Measurements from ENCODE around the gene ADGRV1. TPM values are rescaled to one million over a fixed set of nuclear protein-coding genes. Genes with fewer than 3 reads are reported as not detected.

The ADGRV1 gene
- polyA plus RNA-seq, 2 of the 4 experiments (the other 2 are of a cell fraction): 0.70 to 3.7 TPM

DNA sequence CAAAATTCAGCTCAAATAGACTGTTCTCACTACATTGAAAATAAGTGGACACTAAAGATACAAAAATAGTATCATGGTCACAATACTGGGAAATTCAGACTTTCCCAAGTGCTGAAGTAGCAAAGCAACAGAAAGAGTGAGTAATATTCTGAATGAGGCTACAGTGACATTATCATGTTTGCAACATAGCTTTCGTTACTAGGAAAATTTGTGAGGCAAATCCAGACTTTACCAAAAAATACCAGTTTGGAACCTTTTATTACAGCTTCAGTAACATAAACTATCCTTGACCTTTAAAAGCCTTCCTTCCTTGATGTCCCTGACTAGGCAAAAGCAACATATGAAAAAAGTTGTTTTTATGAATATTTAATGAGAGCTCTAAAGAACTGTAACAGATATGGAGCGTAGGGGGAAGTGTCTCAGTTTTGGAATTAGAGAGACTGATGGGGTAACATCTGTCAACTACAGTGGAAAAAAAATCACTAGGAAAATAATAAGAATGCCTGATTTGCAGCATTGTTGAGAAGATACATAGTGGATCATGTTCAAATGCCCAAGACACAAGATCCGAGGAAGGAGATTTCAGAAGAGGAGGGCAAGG is 312.9 kb downstream of the ADGRV1 start:
- no peak overlapping the region for H3K4me3 ChIP-seq
- peak; percentile 67 for FAIRE-seq
- no peak for ATAC-seq
- no peak for DNase-seq (ENCODE audit: low read depth in 1 of 2, low spot score in 1 of 2)
- 95% methylated on average over 3 of the region's 3 CpGs for WGBS (ENCODE audit: missing lambda C conversion rate)
- no peaks in the 10 kb centered on the region for H3K9me3 ChIP-seq
- POLR2A ChIA-PET: no interaction called here
- H3K4me2 ChIP-seq: no peak overlapping the region
- H3K27ac ChIP-seq: peak overlapping the region in 1 of 2 experiments; percentile 13; a peak in 1 of 6 replicates
- peaks cover 39% of the 10 kb centered on the region for H3K4me1 ChIP-seq
- CTCF ChIA-PET: interaction anchor here (0.6 to 5.9 kb wide), 5 partner anchors 15 to 548 kb away, joined by 3 to 28 read pairs (median 4); no protein-coding TSS in a partner anchor
- TF ChIP-seq RAD21 (conservative IDR thresholded peaks at IDR 0.05 in 1 of 2, IDR thresholded peaks at IDR 0.05 in 1 of 2) (no peak), ZNF302 (CRISPR knock-in tag; IDR thresholded peaks at IDR 0.05) (no peak)

DNA sequence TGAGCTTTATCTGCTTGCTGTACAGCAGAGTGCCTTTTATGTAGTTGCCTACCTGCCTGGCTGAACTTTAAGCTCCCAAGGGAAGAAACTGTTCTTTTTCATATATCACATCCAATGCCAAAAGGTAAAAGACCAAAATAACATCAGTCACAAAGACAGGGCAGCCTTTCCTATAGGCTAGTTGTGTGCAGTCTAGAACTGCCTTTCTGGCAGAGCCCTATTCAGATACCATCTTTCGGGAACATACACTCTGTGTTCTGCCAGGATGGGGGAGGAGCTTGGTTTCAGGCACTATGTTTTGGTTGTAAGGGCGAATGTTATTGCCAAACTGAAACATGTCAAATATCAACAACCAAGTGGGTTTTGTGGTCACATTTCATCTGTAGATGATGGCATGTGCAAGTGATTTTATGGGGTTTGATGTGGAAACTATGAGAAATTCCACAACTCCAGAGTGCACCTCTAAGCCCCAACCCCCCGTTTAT is 314.5 kb downstream of the ADGRV1 start:
- ATAC-seq (peak in 1 of 2 experiments; percentile 40; a peak in 1 of 6 replicates), DNase-seq (ENCODE audit: low read depth in 1 of 2, low spot score in 1 of 2) (no peak), FAIRE-seq (no peak)
- Histone ChIP-seq H3K4me1 (peaks cover 31% of the 10 kb centered on the region), H3K27ac (peak overlapping the region in 1 of 2 experiments; percentile 45; a peak in 3 of 6 replicates), H3K4me2 (no peak overlapping the region), H3K9me3 (no peaks in the 10 kb centered on the region), H3K4me3 (no peak overlapping the region)
- 82% methylated on average over 3 of the region's 3 CpGs for WGBS (ENCODE audit: missing lambda C conversion rate)
- no peak for TF ChIP-seq RNF2 (IDR thresholded peaks at IDR 0.05; ENCODE audit: borderline replicate concordance, low read depth)
- no peak for TF ChIP-seq ZC3H11A (IDR thresholded peaks at IDR 0.05)
- TF ChIP-seq SREBF2 (IDR thresholded peaks at IDR 0.05): no peak
- TF ChIP-seq CHD2 (IDR thresholded peaks at IDR 0.05; ENCODE audit: low read length, partially characterized antibody): no peak
- no peak for TF ChIP-seq EHF (CRISPR knock-in tag; IDR thresholded peaks at IDR 0.05)
- TF ChIP-seq GATA3 (IDR thresholded peaks at IDR 0.05; ENCODE audit: borderline replicate concordance): no peak
- TF ChIP-seq HOXB5 (CRISPR knock-in tag; IDR thresholded peaks at IDR 0.05): no peak
- POLR2A ChIA-PET: no interaction called here
- CTCF ChIA-PET: interaction anchor here (0.6 to 5.9 kb wide), 4 partner anchors 25 to 546 kb away, joined by 3 to 28 read pairs (median 6); no protein-coding TSS in a partner anchor

DNA sequence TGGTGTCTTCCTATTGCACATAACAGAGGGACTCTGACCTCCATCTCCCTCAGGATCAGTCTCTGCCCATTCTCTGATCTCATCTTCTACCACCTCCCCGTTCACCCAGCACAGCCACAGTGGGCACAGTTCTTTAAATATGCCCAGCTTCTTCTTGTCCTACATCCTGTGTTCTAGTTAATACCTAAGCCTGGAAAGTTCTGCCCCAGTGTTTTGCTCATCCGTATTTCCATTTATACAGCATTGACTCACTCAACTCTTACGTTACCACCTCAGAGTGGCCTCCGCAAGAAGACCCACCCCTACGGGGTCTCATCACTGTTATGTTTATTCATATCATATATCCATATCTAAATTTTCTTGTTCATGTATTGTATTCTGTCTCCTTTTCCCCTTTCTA is 315.5 kb downstream of the ADGRV1 start:
- 77% methylated on average over 5 of the region's 5 CpGs for WGBS (ENCODE audit: missing lambda C conversion rate)
- TF ChIP-seq EHMT2 (IDR thresholded peaks at IDR 0.05; ENCODE audit: low read depth) (no peak), NPAS2 (CRISPR knock-in tag; IDR thresholded peaks at IDR 0.05; ENCODE audit: borderline replicate concordance) (no peak), FOXS1 (CRISPR knock-in tag; IDR thresholded peaks at IDR 0.05) (no peak), GATA3 (IDR thresholded peaks at IDR 0.05; ENCODE audit: borderline replicate concordance) (no peak), EP300 (IDR thresholded peaks at IDR 0.05) (no peak), CHD4 (IDR thresholded peaks at IDR 0.05; ENCODE audit: borderline replicate concordance) (no peak), CHD2 (IDR thresholded peaks at IDR 0.05; ENCODE audit: low read length, partially characterized antibody) (no peak), MAZ (IDR thresholded peaks at IDR 0.05; ENCODE audit: borderline replicate concordance, low read depth, low read length) (no peak), NFE2L2 (conservative IDR thresholded peaks at IDR 0.05; ENCODE audit: low read length) (no peak), RAD21 (conservative IDR thresholded peaks at IDR 0.05 in 1 of 2, IDR thresholded peaks at IDR 0.05 in 1 of 2) (no peak), POLR2AphosphoS2 (conservative IDR thresholded peaks at IDR 0.05; ENCODE audit: low read length) (no peak), MAFK (IDR thresholded peaks at IDR 0.05; ENCODE audit: partially characterized antibody) (no peak), HOXA7 (CRISPR knock-in tag; IDR thresholded peaks at IDR 0.05) (no peak)
- TF ChIP-seq, protein P1, sequence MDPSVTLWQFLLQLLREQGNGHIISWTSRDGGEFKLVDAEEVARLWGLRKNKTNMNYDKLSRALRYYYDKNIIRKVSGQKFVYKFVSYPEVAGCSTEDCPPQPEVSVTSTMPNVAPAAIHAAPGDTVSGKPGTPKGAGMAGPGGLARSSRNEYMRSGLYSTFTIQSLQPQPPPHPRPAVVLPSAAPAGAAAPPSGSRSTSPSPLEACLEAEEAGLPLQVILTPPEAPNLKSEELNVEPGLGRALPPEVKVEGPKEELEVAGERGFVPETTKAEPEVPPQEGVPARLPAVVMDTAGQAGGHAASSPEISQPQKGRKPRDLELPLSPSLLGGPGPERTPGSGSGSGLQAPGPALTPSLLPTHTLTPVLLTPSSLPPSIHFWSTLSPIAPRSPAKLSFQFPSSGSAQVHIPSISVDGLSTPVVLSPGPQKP (IDR thresholded peaks at IDR 0.05; ENCODE audit: low read depth, low read length): no peak
- TF ChIP-seq, protein P2, sequence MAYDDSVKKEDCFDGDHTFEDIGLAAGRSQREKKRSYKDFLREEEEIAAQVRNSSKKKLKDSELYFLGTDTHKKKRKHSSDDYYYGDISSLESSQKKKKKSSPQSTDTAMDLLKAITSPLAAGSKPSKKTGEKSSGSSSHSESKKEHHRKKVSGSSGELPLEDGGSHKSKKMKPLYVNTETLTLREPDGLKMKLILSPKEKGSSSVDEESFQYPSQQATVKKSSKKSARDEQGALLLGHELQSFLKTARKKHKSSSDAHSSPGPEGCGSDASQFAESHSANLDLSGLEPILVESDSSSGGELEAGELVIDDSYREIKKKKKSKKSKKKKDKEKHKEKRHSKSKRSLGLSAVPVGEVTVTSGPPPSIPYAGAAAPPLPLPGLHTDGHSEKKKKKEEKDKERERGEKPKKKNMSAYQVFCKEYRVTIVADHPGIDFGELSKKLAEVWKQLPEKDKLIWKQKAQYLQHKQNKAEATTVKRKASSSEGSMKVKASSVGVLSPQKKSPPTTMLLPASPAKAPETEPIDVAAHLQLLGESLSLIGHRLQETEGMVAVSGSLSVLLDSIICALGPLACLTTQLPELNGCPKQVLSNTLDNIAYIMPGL (CRISPR knock-in tag; IDR thresholded peaks at IDR 0.05; ENCODE audit: borderline replicate concordance): no peak
- TF ChIP-seq, protein P3, sequence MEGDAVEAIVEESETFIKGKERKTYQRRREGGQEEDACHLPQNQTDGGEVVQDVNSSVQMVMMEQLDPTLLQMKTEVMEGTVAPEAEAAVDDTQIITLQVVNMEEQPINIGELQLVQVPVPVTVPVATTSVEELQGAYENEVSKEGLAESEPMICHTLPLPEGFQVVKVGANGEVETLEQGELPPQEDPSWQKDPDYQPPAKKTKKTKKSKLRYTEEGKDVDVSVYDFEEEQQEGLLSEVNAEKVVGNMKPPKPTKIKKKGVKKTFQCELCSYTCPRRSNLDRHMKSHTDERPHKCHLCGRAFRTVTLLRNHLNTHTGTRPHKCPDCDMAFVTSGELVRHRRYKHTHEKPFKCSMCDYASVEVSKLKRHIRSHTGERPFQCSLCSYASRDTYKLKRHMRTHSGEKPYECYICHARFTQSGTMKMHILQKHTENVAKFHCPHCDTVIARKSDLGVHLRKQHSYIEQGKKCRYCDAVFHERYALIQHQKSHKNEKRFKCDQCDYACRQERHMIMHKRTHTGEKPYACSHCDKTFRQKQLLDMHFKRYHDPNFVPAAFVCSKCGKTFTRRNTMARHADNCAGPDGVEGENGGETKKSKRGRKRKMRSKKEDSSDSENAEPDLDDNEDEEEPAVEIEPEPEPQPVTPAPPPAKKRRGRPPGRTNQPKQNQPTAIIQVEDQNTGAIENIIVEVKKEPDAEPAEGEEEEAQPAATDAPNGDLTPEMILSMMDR (IDR thresholded peaks at IDR 0.05): no peak
- TF ChIP-seq, protein P4, sequence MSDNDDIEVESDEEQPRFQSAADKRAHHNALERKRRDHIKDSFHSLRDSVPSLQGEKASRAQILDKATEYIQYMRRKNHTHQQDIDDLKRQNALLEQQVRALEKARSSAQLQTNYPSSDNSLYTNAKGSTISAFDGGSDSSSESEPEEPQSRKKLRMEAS (IDR thresholded peaks at IDR 0.05): no peak
- ChIA-PET CTCF (interaction anchor here (2.6 to 5.9 kb wide), 2 partner anchors 8 to 511 kb away, joined by 14 to 28 read pairs; no protein-coding TSS in a partner anchor), POLR2A (no interaction called here)
- DNase-seq (ENCODE audit: low read depth in 1 of 2, low spot score in 1 of 2) (no peak), ATAC-seq (no peak), FAIRE-seq (no peak)
- no peak overlapping the region for H3K4me2 ChIP-seq
- no peak overlapping the region for H3K4me3 ChIP-seq
- peak overlapping the region in 1 of 2 experiments; percentile 21; a peak in 1 of 6 replicates for H3K27ac ChIP-seq
- no peaks in the 10 kb centered on the region for H3K9me3 ChIP-seq
- peaks cover 34% of the 10 kb centered on the region for H3K4me1 ChIP-seq
